CD14-positive monocyte (primary cell): ENCODE measurements around the gene TEX54. TPM values are rescaled to one million over a fixed set of nuclear protein-coding genes. Genes with fewer than 3 reads are reported as not detected.

Source experiments
- DNase-seq, 3 donors: peaks; one replicate each; pipeline ENCODE4 v3.0.0-alpha.2; 2011 to 2022
- H2AFZ ChIP-seq: 2 replicates; pipeline ENCODE4 v1.6.0; 2012; ENCODE audit warnings: mild to moderate bottlenecking, low read depth, low read length, inconsistent platforms; ENCODE audit not compliant: insufficient read depth, poor library complexity, severe bottlenecking
- H3K27ac ChIP-seq, 2 donors: 1 replicate in 1 of 2; 2 replicates in 1 of 2; pipeline ENCODE4 v1.5.1; 2012 to 2013; ENCODE audit warnings: low read length in 2 of 2, control low read depth in 1 of 2, inconsistent platforms in 1 of 2, low read depth in 1 of 2, mild to moderate bottlenecking in 1 of 2
- H3K27me3 ChIP-seq, 2 donors: one replicate each; pipeline versions ENCODE4 v1.6.0 to v1.6.1; 2011 to 2013; ENCODE audit warnings: low read length in 2 of 2; ENCODE audit not compliant: control insufficient read depth in 2 of 2, insufficient read depth in 2 of 2
- H3K36me3 ChIP-seq, 2 donors: replicated peaks in 1 of 2; 1 replicate in 1 of 2; 2 replicates in 1 of 2; pipeline versions ENCODE4 v1.5.1 to v1.6.1; 2012 to 2013; ENCODE audit warnings: low read length in 2 of 2, control low read depth in 1 of 2, inconsistent platforms in 1 of 2, mild to moderate bottlenecking in 1 of 2; ENCODE audit not compliant: insufficient read depth in 2 of 2, control insufficient read depth in 1 of 2
- H3K4me1 ChIP-seq, 2 donors: 1 replicate in 1 of 2; 2 replicates in 1 of 2; pipeline versions ENCODE4 v1.5.1 to v1.6.1; 2012 to 2013; ENCODE audit warnings: low read length in 2 of 2, control low read depth in 1 of 2, inconsistent platforms in 1 of 2, mild to moderate bottlenecking in 1 of 2, moderate library complexity in 1 of 2; ENCODE audit not compliant: insufficient read depth in 2 of 2, control insufficient read depth in 1 of 2
- H3K4me2 ChIP-seq: replicated peaks from 2 replicates; pipeline ENCODE3; 2012; ENCODE audit warnings: low read length, moderate library complexity, mild to moderate bottlenecking; ENCODE audit not compliant: poor library complexity, severe bottlenecking; ENCODE audit errors: extremely low read depth
- H3K4me3 ChIP-seq, 3 experiments: fragments of 200-600 bp in 1 of 3; sonication (generic) in 1 of 3; replicated peaks in 1 of 3; 1 replicate in 2 of 3; 2 replicates in 1 of 3; pipeline ENCODE4 v1.5.1; 2011 to 2013; ENCODE audit warnings: low read length in 3 of 3, mild to moderate bottlenecking in 3 of 3, control low read depth in 2 of 3, low read depth in 2 of 3, inconsistent platforms in 1 of 3, moderate library complexity in 1 of 3
- H3K79me2 ChIP-seq: 2 replicates; pipeline ENCODE4 v1.6.0; 2012; ENCODE audit warnings: mild to moderate bottlenecking, control low read depth, inconsistent platforms, low read length, moderate library complexity; ENCODE audit not compliant: insufficient read depth
- H3K9ac ChIP-seq: 2 replicates; pipeline ENCODE4 v1.6.0; 2017; ENCODE audit warnings: low read length, mild to moderate bottlenecking; ENCODE audit not compliant: insufficient read depth, poor library complexity, severe bottlenecking
- H3K9me3 ChIP-seq, 2 donors: replicated peaks in 1 of 2; 1 replicate in 1 of 2; 2 replicates in 1 of 2; pipeline versions ENCODE4 v1.5.1 to v1.6.1; 2012 to 2013; ENCODE audit warnings: low read length in 2 of 2, control low read depth in 1 of 2; ENCODE audit not compliant: control insufficient read depth in 1 of 2, insufficient read depth in 1 of 2
- H4K20me1 ChIP-seq: 2 replicates; pipeline ENCODE4 v1.6.0; 2012; ENCODE audit warnings: mild to moderate bottlenecking, low read length, control low read depth, moderate library complexity; ENCODE audit not compliant: insufficient read depth
- H3K27ac Mint-ChIP-seq, 7 donors: one replicate each; pipeline ENCODE4 v1.8.0; 2020; ENCODE audit warnings: mild to moderate bottlenecking in 7 of 7, mixed read lengths in 7 of 7, moderate library complexity in 6 of 7, inconsistent platforms in 2 of 7
- H3K27me3 Mint-ChIP-seq, 3 donors: one replicate each; pipeline ENCODE4 v1.8.0; 2021 to 2022; ENCODE audit warnings: low read depth in 3 of 3, mild to moderate bottlenecking in 3 of 3, mixed read lengths in 3 of 3, moderate library complexity in 3 of 3, inconsistent platforms in 1 of 3
- H3K36me3 Mint-ChIP-seq, 2 donors: one replicate each; pipeline ENCODE4 v1.8.0; 2020; ENCODE audit warnings: mixed read lengths in 2 of 2, inconsistent platforms in 1 of 2, mild to moderate bottlenecking in 1 of 2
- H3K4me1 Mint-ChIP-seq: one replicate; pipeline ENCODE4 v1.8.0; 2020; ENCODE audit warnings: mild to moderate bottlenecking, mixed read lengths
- H3K4me3 Mint-ChIP-seq, 2 donors: one replicate each; pipeline ENCODE4 v1.8.0; 2020; ENCODE audit warnings: mild to moderate bottlenecking in 2 of 2, mixed read lengths in 2 of 2, moderate library complexity in 1 of 2
- H3K9me3 Mint-ChIP-seq, 7 donors: one replicate each; pipeline ENCODE4 v1.8.0; 2020 to 2022; ENCODE audit warnings: mixed read lengths in 7 of 7, mild to moderate bottlenecking in 6 of 7, moderate library complexity in 6 of 7, inconsistent platforms in 2 of 7
- WGBS: methylation state at CpG from one replicate; pipeline ENCODE4 v1.1.5; 2013; ENCODE audit warnings: missing lambda C conversion rate; ENCODE audit not compliant: insufficient coverage; 5-methylcytosine and 5-hydroxymethylcytosine counted together
- intact Hi-C, 2 donors: fragments of 100-400 bp; cut with micrococcal nuclease; formaldehyde crosslinking; loops; one replicate each; pipeline versions ENCODE4 v1.15.0 to v1.15.1; 2023
- polyA plus RNA-seq, 3 donors: library from polyadenylated mRNA; depleted of rRNA in 1 of 3; unstranded in 2 of 3; stranded (reverse) in 1 of 3; fragments of 300-500 nt in 2 of 3; fragments of >200 nt in 1 of 3; fragmentation: Illumina TruSeq in 2 of 3; gene quantifications; 1 replicate in 2 of 3; 2 replicates in 1 of 3; pipeline ENCODE4 v1.2.3, GENCODE V29; 2012 to 2021
- TF ChIP-seq, protein P1 (sequence below): fragments of 200-600 bp; IDR thresholded peaks from one replicate; pipeline ENCODE4 v1.8.0; 2022; ENCODE audit warnings: antibody characterized with exemption, mild to moderate bottlenecking

The TEX54 gene
- polyA plus RNA-seq, 3 donors, result 0.74 TPM; not detected in 2

- no peaks in the 10 kb centered on the region for H4K20me1 ChIP-seq
- no peak for DNase-seq
- H3K4me2 ChIP-seq, result no peak overlapping the region
- Mint-ChIP-seq H3K9me3 (no peaks in the 10 kb centered on the region), H3K27ac (peak overlapping the region in 5 of 7 donors; percentile 7 to 57 (median 30)), H3K4me3 (no peak overlapping the region), H3K27me3 (peaks cover 0 to 3% (median 2%) of the 10 kb centered on the region in 3 donors), H3K36me3 (peaks cover 10 to 27% of the 10 kb centered on the region in 2 donors), H3K4me1 (peaks cover 34% of the 10 kb centered on the region)
- peaks cover 40 to 45% of the 10 kb centered on the region in 2 donors for H3K4me1 ChIP-seq
- no peak overlapping the region for H3K9ac ChIP-seq
- WGBS, result 67% methylated on average over 1 of the region's 1 CpG
- TF ChIP-seq, protein P1, sequence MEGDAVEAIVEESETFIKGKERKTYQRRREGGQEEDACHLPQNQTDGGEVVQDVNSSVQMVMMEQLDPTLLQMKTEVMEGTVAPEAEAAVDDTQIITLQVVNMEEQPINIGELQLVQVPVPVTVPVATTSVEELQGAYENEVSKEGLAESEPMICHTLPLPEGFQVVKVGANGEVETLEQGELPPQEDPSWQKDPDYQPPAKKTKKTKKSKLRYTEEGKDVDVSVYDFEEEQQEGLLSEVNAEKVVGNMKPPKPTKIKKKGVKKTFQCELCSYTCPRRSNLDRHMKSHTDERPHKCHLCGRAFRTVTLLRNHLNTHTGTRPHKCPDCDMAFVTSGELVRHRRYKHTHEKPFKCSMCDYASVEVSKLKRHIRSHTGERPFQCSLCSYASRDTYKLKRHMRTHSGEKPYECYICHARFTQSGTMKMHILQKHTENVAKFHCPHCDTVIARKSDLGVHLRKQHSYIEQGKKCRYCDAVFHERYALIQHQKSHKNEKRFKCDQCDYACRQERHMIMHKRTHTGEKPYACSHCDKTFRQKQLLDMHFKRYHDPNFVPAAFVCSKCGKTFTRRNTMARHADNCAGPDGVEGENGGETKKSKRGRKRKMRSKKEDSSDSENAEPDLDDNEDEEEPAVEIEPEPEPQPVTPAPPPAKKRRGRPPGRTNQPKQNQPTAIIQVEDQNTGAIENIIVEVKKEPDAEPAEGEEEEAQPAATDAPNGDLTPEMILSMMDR, result no peak
- H3K79me2 ChIP-seq, result peaks cover 8% of the 10 kb centered on the region
- intact Hi-C loops, result no loop called here
- no peaks in the 10 kb centered on the region for H3K9me3 ChIP-seq
- no peaks in the 10 kb centered on the region for H3K27me3 ChIP-seq
- peak overlapping the region in 1 of 2 donors; percentile 40 for H3K27ac ChIP-seq
- H3K4me3 ChIP-seq, result no peak overlapping the region
- H3K36me3 ChIP-seq, result peaks cover 0 to 3% of the 10 kb centered on the region in 2 donors
- no peak overlapping the region for H2AFZ ChIP-seq
Observed at GRCh38 chr11:62810748-62811147, 21.9 kb downstream of the TEX54 start.

GRCh38 chr11:62806611-62807121, 26.0 kb downstream of the TEX54 start:
- H3K4me1 Mint-ChIP-seq, result peaks cover 40% of the 10 kb centered on the region
- no peaks in the 10 kb centered on the region for H3K9me3 ChIP-seq
- H3K4me3 Mint-ChIP-seq, result peak overlapping the region; percentile 79 to 98
- H3K27ac ChIP-seq, result peak overlapping the region; percentile 98
- H3K79me2 ChIP-seq, result peaks cover 41% of the 10 kb centered on the region
- peak overlapping the region; percentile 75 to 97 (median 91) for H3K4me3 ChIP-seq
- peak overlapping the region; percentile 82 for H3K4me2 ChIP-seq
- no peaks in the 10 kb centered on the region for H3K27me3 ChIP-seq
- peaks cover 44 to 48% of the 10 kb centered on the region in 2 donors for H3K4me1 ChIP-seq
- H2AFZ ChIP-seq, result no peak overlapping the region
- H3K27me3 Mint-ChIP-seq, result peaks cover 0 to 3% (median 2%) of the 10 kb centered on the region in 3 donors
- H3K9ac ChIP-seq, result peak overlapping the region; percentile 89
- H3K36me3 Mint-ChIP-seq, result peaks cover 25 to 31% of the 10 kb centered on the region in 2 donors
- H3K36me3 ChIP-seq, result peaks cover 18 to 21% of the 10 kb centered on the region in 2 donors
- no peaks in the 10 kb centered on the region for H3K9me3 Mint-ChIP-seq
- peaks cover 33% of the 10 kb centered on the region for H4K20me1 ChIP-seq
- intact Hi-C loops, result no loop called here
- WGBS, result 0% methylated on average over 2 of the region's 5 CpGs
- TF ChIP-seq, protein P1, result no peak
- DNase-seq, result peak; percentile 90 to 97 (median 92)
- H3K27ac Mint-ChIP-seq, result peak overlapping the region; percentile 91 to 99 (median 98)
